ENCODE results near the gene ANO5. TPM values are rescaled to one million over a fixed set of nuclear protein-coding genes. Genes with fewer than 3 reads are reported as not detected.

ANO5 gene
- total RNA-seq, 6 experiments from 2014 or later, result 1.8 to 5.6 (median 4.6) TPM

DNA sequence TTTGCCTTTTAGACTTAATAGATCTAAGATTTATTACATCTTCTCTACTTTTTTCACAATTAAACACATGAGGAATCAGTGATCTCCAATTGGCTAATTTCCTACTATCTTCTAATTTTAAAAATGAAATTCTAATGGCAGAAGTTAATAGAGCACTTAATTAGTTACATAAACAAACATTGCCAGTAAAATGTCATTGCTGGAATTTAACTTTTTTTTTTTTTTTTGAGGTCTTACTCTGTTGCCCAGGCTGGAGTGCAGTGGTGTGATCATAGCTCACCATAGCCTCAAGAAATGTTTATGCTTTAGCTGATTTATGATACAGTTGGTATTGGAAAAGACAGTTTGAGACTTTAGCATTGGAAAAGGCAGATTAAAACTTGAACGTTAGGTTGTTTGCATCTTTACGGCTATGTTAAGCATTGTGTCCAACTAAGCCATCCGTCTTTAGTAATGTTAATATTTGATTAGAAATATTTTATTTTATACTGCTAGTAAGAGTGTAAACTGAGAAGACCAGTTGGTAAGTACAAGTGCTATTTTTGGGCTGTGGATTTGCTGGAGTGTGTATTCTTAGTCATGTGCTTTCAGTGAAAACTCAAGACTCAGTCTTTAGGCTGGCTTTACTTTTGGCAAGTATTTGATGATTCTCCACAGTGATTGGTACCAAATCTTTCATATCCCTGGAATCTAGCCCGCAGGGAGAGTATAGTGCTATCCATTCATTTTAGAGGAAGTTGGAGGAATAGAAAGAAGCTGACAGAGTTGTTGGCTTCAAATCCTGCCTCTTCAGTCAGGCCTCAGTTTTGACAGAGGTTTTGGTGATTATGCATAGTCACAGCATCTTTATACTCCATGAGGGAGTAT is 4.5 kb downstream of the ANO5 start:
- peaks cover 0 to 5% (median 0%) of the 10 kb centered on the region in 4 donors for H3K4me1 ChIP-seq
- no peaks in the 10 kb centered on the region for H3K36me3 ChIP-seq
- DNase-seq, result no peak
- no peak for ATAC-seq
- TF ChIP-seq, protein P1, sequence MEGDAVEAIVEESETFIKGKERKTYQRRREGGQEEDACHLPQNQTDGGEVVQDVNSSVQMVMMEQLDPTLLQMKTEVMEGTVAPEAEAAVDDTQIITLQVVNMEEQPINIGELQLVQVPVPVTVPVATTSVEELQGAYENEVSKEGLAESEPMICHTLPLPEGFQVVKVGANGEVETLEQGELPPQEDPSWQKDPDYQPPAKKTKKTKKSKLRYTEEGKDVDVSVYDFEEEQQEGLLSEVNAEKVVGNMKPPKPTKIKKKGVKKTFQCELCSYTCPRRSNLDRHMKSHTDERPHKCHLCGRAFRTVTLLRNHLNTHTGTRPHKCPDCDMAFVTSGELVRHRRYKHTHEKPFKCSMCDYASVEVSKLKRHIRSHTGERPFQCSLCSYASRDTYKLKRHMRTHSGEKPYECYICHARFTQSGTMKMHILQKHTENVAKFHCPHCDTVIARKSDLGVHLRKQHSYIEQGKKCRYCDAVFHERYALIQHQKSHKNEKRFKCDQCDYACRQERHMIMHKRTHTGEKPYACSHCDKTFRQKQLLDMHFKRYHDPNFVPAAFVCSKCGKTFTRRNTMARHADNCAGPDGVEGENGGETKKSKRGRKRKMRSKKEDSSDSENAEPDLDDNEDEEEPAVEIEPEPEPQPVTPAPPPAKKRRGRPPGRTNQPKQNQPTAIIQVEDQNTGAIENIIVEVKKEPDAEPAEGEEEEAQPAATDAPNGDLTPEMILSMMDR (IDR thresholded peaks at IDR 0.05), result no peak
- TF ChIP-seq POLR2A (IDR thresholded peaks at IDR 0.05), result no peak
- no peak overlapping the region for H3K4me3 ChIP-seq
- no peaks in the 10 kb centered on the region for H3K9me3 ChIP-seq
- intact Hi-C loops (cut with DNase I), result no loop called here
- H3K27ac ChIP-seq, result no peak overlapping the region
- H3K27me3 ChIP-seq, result no peaks in the 10 kb centered on the region
- WGBS (ENCODE audit: insufficient coverage, low coverage, low lambda C conversion rate, missing lambda C conversion rate), result 89% methylated on average over 4 of the region's 4 CpGs

DNA sequence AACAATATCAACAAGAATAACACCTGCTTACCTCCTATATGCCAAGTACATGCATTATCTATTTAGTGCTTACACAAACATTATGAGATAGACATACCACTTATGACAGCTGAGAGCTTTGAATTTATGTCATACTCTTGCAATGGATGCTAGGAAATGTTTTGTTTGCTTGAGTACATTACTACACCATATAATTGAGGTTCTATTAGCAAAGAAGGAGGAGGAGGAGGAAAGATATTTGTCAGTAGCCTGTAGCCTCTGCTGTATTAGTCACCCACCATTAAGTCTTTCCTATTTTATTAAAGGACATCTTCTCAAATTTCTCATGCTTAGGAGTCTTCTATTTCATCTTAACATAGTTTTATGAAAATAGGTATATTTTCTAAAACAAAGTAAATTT is 6.4 kb downstream of the ANO5 start:
- Histone ChIP-seq H3K4me1 (peaks cover 0 to 4% (median 0%) of the 10 kb centered on the region in 4 donors), H3K9me3 (no peaks in the 10 kb centered on the region), H3K4me3 (no peak overlapping the region), H3K27me3 (no peaks in the 10 kb centered on the region), H3K36me3 (no peaks in the 10 kb centered on the region), H3K27ac (no peak overlapping the region)
- ATAC-seq, result no peak
- intact Hi-C loops (cut with DNase I), result no loop called here
- no peak for DNase-seq
- TF ChIP-seq POLR2A (IDR thresholded peaks at IDR 0.05), result no peak
- TF ChIP-seq, protein P1 (IDR thresholded peaks at IDR 0.05), result no peak

- H3K9me3 ChIP-seq, result no peaks in the 10 kb centered on the region
- DNase-seq (no peak), ATAC-seq (no peak)
- 91% methylated on average over 4 of the region's 4 CpGs for WGBS (ENCODE audit: insufficient coverage, low coverage, low lambda C conversion rate, missing lambda C conversion rate)
- H3K4me3 ChIP-seq, result no peak overlapping the region
- H3K27me3 ChIP-seq, result no peaks in the 10 kb centered on the region
- no peaks in the 10 kb centered on the region for H3K4me1 ChIP-seq
- intact Hi-C loops (cut with DNase I), result no loop called here
- H3K36me3 ChIP-seq, result no peaks in the 10 kb centered on the region
- no peak overlapping the region for H3K27ac ChIP-seq
- TF ChIP-seq, protein P1 (IDR thresholded peaks at IDR 0.05), result no peak
- no peak for TF ChIP-seq POLR2A (IDR thresholded peaks at IDR 0.05)
Measured at GRCh38 chr11:22203281-22203680, 10.4 kb downstream of the ANO5 start.

GRCh38 chr11:22207162-22207561 is 14.3 kb downstream of the ANO5 start:
- DNase-seq (no peak), ATAC-seq (no peak)
- TF ChIP-seq, protein P1 (IDR thresholded peaks at IDR 0.05), result no peak
- TF ChIP-seq POLR2A (IDR thresholded peaks at IDR 0.05), result no peak
- H3K27me3 ChIP-seq, result no peaks in the 10 kb centered on the region
- intact Hi-C loops (cut with DNase I), result no loop called here
- H3K27ac ChIP-seq, result no peak overlapping the region
- no peaks in the 10 kb centered on the region for H3K36me3 ChIP-seq
- H3K9me3 ChIP-seq, result no peaks in the 10 kb centered on the region
- no peak overlapping the region for H3K4me3 ChIP-seq
- no peaks in the 10 kb centered on the region for H3K4me1 ChIP-seq
